Upper lobe of left lung (tissue), 4 donors: ENCODE results near the gene SIAH3.

Experiments
- EP300 ChIP-seq, 4 donors: sonication (generic); formaldehyde crosslinking; IDR thresholded peaks; one replicate each; pipeline ENCODE4 v1.5.1; 2017; ENCODE audit warnings: antibody characterized with exemption in 4 of 4, control low read depth in 2 of 4
- POLR2AphosphoS5 ChIP-seq, 2 donors: sonication (generic); formaldehyde crosslinking; IDR thresholded peaks; one replicate each; pipeline ENCODE4 v1.5.1; 2017; ENCODE audit warnings: antibody characterized with exemption in 2 of 2
- TF ChIP-seq, protein P1 (sequence below), 6 experiments: fragments of 450-650 bp in 4 of 6; fragments of 200-600 bp in 2 of 6; sonication (generic) in 2 of 6; IDR thresholded peaks; one replicate each; pipeline ENCODE4 v1.5.1; 2016 to 2019; ENCODE audit warnings: antibody characterized with exemption in 6 of 6

DNA sequence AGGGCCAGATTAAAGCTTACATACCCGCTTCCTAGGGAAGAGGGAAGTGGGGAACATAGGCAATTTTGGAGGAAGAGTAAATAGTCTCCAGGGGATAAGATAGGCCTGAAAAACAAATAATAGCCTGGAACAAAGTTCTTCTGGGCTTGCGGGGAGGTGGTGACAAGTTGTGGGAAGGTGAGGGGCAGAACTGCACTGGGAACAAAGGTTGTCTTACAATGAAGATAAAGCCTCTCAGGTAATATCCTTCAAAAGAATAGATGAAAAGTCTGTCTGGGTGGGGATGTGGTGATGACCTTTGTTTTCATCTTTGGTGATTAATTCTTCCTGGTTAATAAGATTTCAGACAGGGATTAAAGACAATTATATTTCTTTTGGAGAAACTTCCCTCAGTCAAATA, 80.7 kb downstream of the SIAH3 start:
- TF ChIP-seq, protein P1, sequence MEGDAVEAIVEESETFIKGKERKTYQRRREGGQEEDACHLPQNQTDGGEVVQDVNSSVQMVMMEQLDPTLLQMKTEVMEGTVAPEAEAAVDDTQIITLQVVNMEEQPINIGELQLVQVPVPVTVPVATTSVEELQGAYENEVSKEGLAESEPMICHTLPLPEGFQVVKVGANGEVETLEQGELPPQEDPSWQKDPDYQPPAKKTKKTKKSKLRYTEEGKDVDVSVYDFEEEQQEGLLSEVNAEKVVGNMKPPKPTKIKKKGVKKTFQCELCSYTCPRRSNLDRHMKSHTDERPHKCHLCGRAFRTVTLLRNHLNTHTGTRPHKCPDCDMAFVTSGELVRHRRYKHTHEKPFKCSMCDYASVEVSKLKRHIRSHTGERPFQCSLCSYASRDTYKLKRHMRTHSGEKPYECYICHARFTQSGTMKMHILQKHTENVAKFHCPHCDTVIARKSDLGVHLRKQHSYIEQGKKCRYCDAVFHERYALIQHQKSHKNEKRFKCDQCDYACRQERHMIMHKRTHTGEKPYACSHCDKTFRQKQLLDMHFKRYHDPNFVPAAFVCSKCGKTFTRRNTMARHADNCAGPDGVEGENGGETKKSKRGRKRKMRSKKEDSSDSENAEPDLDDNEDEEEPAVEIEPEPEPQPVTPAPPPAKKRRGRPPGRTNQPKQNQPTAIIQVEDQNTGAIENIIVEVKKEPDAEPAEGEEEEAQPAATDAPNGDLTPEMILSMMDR (IDR thresholded peaks at IDR 0.05): no peak
- no peak for TF ChIP-seq EP300 (IDR thresholded peaks at IDR 0.05)
- no peak for TF ChIP-seq POLR2AphosphoS5 (IDR thresholded peaks at IDR 0.05)
